BJ (cell line): ENCODE measurements around the gene LRRC51. TPM values are rescaled to one million over a fixed set of nuclear protein-coding genes. Genes with fewer than 3 reads are reported as not detected.

Experiments
- CTCF ChIA-PET: fragments of 350-600 bp; formaldehyde crosslinking; extraction: SDS; loops from one replicate; lab custom pipeline; 2021; ENCODE audit warnings: antibody characterized with exemption, inconsistent platforms; lab: Yijun Ruan, JAX
- POLR2A ChIA-PET: fragments of 300-600 bp; sonication (Branson Sonifier 250); formaldehyde crosslinking; extraction: SDS; loops from one replicate; lab custom pipeline; 2021; ENCODE audit warnings: antibody characterized with exemption; lab: Charles Lee
- DNase-seq: peaks from one replicate; pipeline ENCODE4 v3.0.0-alpha.2; 2011; ENCODE audit warnings: low read depth
- H3K27me3 ChIP-seq: 2 replicates; pipeline ENCODE4 v1.6.0; 2011; ENCODE audit warnings: low read length; ENCODE audit not compliant: control insufficient read depth, insufficient read depth
- H3K36me3 ChIP-seq: 2 replicates; pipeline ENCODE4 v1.5.1; 2011; ENCODE audit warnings: low read length; ENCODE audit not compliant: control insufficient read depth, insufficient read depth
- H3K4me3 ChIP-seq: 2 replicates; pipeline ENCODE4 v1.5.1; 2011; ENCODE audit warnings: low read depth, mild to moderate bottlenecking, control low read depth, low read length
- polyA plus RNA-seq: library from polyadenylated mRNA; depleted of rRNA; stranded (reverse); fragments of >200 nt; gene quantifications from 2 replicates; pipeline ENCODE4 v1.2.3, GENCODE V29; 2011
- TF ChIP-seq, protein P1 (sequence below): IDR thresholded peaks from 2 replicates; pipeline ENCODE4 v1.5.1; 2011; ENCODE audit warnings: low read depth, mild to moderate bottlenecking, control low read depth, inconsistent platforms, low read length, moderate library complexity; ENCODE audit not compliant: insufficient read depth

LRRC51 gene
- polyA plus RNA-seq, 1 experiment = 9.8 TPM

DNA sequence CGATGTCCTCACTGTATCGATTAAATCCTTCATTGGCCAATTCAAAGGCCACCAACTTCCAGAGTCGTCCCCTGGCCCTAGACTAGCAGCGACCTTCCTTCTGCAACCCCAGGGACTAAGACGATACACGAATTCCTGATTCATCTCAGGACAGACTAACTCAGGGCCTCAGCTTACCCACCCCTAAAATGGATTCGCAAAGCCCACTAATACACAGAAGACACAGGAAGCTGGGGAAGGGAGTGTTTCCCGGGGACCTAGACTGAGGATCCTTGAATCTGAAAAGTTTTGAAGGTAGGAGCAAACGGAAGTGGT is 21.9 kb downstream of the LRRC51 start:
- ChIA-PET POLR2A (no interaction called here), CTCF (interaction anchor here (1.6 to 6.4 kb wide), 4 partner anchors 11 to 81 kb away, joined by 5 to 49 read pairs (median 26); no protein-coding TSS in a partner anchor)
- DNase-seq = no peak
- Histone ChIP-seq H3K27me3 (no peaks in the 10 kb centered on the region), H3K36me3 (peaks cover 12% of the 10 kb centered on the region), H3K4me3 (peak overlapping the region; percentile 65)
- TF ChIP-seq, protein P1, sequence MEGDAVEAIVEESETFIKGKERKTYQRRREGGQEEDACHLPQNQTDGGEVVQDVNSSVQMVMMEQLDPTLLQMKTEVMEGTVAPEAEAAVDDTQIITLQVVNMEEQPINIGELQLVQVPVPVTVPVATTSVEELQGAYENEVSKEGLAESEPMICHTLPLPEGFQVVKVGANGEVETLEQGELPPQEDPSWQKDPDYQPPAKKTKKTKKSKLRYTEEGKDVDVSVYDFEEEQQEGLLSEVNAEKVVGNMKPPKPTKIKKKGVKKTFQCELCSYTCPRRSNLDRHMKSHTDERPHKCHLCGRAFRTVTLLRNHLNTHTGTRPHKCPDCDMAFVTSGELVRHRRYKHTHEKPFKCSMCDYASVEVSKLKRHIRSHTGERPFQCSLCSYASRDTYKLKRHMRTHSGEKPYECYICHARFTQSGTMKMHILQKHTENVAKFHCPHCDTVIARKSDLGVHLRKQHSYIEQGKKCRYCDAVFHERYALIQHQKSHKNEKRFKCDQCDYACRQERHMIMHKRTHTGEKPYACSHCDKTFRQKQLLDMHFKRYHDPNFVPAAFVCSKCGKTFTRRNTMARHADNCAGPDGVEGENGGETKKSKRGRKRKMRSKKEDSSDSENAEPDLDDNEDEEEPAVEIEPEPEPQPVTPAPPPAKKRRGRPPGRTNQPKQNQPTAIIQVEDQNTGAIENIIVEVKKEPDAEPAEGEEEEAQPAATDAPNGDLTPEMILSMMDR = no peak

DNA sequence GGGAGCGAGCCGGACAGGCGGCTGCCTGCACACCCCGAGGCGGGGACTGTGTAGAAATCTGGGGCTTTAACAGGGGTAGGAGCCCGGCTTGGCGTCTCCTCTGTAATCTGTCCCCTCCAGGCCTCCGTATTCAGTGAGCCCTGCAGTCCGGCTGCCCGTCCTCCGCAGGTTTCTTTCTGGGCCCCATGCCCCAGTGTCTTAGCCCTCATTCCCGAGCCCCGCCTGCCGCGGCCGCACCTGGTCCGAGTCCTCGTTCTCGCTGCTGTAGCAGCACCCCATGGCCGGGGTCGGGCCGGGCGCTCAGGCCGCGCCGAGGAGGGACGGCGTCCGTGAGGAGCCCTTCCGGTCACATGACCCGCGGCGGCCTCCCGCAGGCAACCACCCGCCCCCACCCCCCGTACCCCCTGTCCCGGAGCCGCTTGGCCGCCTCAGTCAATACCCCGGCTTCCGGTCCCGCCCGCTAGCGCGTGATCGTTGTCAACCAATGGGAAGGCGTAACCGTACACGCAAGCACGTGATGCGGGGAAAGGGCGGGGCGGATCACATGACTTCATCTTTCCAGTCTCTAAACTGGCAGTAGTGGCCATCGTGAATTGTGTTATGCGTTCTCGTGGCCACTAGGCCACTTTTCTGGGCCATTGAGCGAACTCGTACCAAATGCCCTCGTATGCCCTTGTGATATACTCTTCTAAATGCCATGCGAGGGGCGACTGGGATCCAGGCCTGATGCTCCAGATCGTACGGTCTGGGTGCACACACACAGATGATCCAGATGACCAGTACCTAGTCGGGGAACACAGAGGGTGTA is 22.5 kb downstream of the LRRC51 start, which contains the start of gene LAMTOR1:
Gene LAMTOR1, minus strand, starts transcription at position 352 of the 808 bp plus-strand sequence. Its CDS starts 73 bp downstream, at position 279.
- peak; percentile 92 for DNase-seq
- Histone ChIP-seq H3K27me3 (no peaks in the 10 kb centered on the region), H3K4me3 (peak within 1 kb of the TSS; percentile 65), H3K36me3 (peaks cover 8% of the 10 kb centered on the region)
- POLR2A ChIA-PET = no interaction called here
- CTCF ChIA-PET = interaction anchor here (1.6 to 6.4 kb wide), 4 partner anchors 12 to 80 kb away, joined by 5 to 49 read pairs (median 26); no protein-coding TSS in a partner anchor
- TF ChIP-seq, protein P1 = peak; percentile 52

DNA sequence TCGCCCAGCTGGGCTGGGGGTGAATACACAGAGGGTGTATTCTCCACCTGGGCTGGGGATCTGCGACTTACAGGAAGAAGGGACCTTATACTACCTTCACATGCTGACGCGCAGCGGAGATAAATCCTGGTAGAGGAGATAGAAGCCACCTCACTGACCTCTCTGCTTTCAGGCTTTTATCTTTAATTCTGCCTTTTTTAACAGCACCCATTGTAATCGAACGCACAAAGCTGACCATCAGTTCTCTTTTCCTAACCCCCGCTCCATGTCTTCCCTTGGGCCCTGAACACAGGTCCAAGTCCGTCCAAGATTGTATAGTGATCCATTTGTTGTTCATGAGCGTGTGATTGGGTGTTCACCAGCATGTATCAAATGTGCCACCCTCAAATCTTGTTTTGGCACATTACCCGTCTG is 23.1 kb downstream of the LRRC51 start:
- Histone ChIP-seq H3K27me3 (no peaks in the 10 kb centered on the region), H3K4me3 (peak overlapping the region; percentile 28), H3K36me3 (peaks cover 5% of the 10 kb centered on the region)
- ChIA-PET CTCF (interaction anchor here (2.7 kb wide), 1 partner anchor 40 kb away, joined by 9 read pairs; no protein-coding TSS in a partner anchor), POLR2A (no interaction called here)
- no peak for DNase-seq
- TF ChIP-seq, protein P1 = no peak

DNA sequence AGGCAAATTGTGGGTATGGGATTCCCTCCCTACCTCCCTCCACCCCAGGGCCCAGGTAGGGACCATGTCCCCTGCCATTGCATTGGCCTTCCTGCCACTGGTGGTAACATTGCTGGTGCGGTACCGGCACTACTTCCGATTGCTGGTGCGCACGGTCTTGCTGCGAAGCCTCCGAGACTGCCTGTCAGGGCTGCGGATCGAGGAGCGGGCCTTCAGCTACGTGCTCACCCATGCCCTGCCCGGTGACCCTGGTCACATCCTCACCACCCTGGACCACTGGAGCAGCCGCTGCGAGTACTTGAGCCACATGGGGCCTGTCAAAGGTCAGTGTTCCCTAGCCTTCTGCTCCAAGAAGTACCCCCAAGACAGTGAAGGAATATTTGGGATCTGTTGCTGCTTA is 25.2 kb downstream of the LRRC51 start, which contains the start of gene TOMT:
Gene TOMT, plus strand, starts transcription at position 37 of the 400 bp plus-strand sequence. Its CDS starts 28 bp downstream, at position 65.
- POLR2A ChIA-PET = no interaction called here
- H3K4me3 ChIP-seq = no peak within 1 kb of the TSS
- DNase-seq = no peak
- H3K36me3 ChIP-seq = peaks cover 12% of the 10 kb centered on the region
- no peaks in the 10 kb centered on the region for H3K27me3 ChIP-seq
- TF ChIP-seq, protein P1 = no peak
- CTCF ChIA-PET = interaction anchor here (1.4 kb wide), 1 partner anchor 132 kb away, joined by 3 read pairs; no protein-coding TSS in a partner anchor
